COLO668 (cell line): ENCODE measurements around the gene HOXD3.

Source experiments
- DNase-seq: peaks from one replicate; lab custom pipeline; 2025; ENCODE audit not compliant: unreplicated experiment; lab: John Stamatoyannopoulos, UW

Gene HOXD3

GRCh38 chr2:176206136-176206535, 49.0 kb downstream of the HOXD3 start:
- no peak for DNase-seq

GRCh38 chr2:176206682-176207081, 49.6 kb downstream of the HOXD3 start:
- DNase-seq, result no peak

- no peak for DNase-seq
Measured at GRCh38 chr2:176211110-176211509, 54.0 kb downstream of the HOXD3 start.

GRCh38 chr2:176212276-176212675, 55.2 kb downstream of the HOXD3 start:
- no peak for DNase-seq

- no peak for DNase-seq
Measured at GRCh38 chr2:176213406-176213805, 56.3 kb downstream of the HOXD3 start.
